ENCODE measurements around the gene VPS35. TPM values are rescaled to one million over a fixed set of nuclear protein-coding genes. Genes with fewer than 3 reads are reported as not detected.

Gene VPS35
- total RNA-seq, 2 donors from 2014 or later, result 14.5 to 40.5 TPM

DNA sequence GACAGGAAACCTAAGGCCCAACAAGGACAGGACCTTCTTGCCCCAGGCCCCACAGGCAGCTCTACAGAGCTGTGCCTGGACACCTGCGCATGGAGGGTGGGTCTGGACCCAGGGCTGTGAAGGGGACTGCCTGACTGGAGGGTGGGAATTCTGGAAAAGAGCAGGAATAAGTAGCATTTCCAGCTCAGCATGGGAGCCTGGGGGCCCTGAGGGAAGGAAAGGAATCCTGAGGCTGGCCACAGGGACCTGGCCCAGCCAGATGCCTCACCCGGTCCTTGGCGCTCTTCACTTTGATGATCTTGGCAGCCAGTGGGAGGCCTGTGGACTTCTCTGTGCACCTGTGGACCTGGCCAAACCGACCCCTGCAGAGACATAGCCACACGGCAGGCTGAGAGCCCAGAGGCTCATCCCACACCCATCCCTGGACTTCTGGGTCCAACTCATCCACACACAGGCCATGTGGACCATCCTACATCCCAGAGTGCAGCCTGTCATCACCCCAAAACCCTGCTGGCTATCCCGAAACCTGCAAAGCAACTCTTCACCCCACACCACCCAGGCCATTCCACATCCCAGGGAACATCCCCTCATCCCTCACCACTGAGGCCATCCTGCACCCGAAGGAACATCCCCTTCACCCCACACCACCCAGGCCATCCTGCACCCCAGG is 40.5 kb upstream of the VPS35 start:
- 89 to 95% methylated on average over 3 to 7 of the region's 7 CpGs for WGBS, 2 donors
- Histone ChIP-seq H3K27me3 (no peaks in the 10 kb centered on the region), H3K27ac (no peak overlapping the region), H3K4me3 (no peak overlapping the region), H3K9me3 (no peaks in the 10 kb centered on the region), H3K4me1 (no peaks in the 10 kb centered on the region), H3K36me3 (replicated peaks in 1 of 2; ENCODE audit: insufficient read depth in 1 of 2, low read depth in 2 of 2) (no peaks in the 10 kb centered on the region)
- TF ChIP-seq, protein P1, sequence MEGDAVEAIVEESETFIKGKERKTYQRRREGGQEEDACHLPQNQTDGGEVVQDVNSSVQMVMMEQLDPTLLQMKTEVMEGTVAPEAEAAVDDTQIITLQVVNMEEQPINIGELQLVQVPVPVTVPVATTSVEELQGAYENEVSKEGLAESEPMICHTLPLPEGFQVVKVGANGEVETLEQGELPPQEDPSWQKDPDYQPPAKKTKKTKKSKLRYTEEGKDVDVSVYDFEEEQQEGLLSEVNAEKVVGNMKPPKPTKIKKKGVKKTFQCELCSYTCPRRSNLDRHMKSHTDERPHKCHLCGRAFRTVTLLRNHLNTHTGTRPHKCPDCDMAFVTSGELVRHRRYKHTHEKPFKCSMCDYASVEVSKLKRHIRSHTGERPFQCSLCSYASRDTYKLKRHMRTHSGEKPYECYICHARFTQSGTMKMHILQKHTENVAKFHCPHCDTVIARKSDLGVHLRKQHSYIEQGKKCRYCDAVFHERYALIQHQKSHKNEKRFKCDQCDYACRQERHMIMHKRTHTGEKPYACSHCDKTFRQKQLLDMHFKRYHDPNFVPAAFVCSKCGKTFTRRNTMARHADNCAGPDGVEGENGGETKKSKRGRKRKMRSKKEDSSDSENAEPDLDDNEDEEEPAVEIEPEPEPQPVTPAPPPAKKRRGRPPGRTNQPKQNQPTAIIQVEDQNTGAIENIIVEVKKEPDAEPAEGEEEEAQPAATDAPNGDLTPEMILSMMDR (IDR thresholded peaks at IDR 0.05), result no peak
- intact Hi-C loops (cut with DNase I), result no loop called here
- DNase-seq (no peak), ATAC-seq (no peak)

DNA sequence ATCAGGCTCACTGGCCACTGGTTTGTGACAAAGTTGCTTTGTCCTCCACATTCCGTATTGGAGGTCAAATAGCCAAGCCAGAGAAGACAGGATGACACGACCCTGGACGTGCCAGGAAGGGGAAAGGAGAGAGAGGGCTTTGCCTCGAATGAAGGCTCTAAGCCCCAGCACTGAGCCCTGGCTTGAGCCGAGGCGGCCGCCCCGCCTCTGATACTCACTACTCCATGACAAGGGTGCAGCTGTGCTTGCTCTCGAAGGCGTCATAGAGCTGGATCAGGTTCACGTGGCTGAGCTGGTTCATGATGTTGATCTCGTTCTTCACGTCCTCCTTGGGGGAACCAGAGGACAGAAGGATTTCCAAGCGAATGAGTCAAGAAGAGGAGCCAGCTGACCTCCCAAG is 39.8 kb upstream of the VPS35 start:
- Histone ChIP-seq H3K27me3 (no peaks in the 10 kb centered on the region), H3K4me3 (no peak overlapping the region), H3K27ac (no peak overlapping the region), H3K9me3 (no peaks in the 10 kb centered on the region), H3K4me1 (no peaks in the 10 kb centered on the region), H3K36me3 (replicated peaks in 1 of 2; ENCODE audit: insufficient read depth in 1 of 2, low read depth in 2 of 2) (no peaks in the 10 kb centered on the region)
- intact Hi-C loops (cut with DNase I), result no loop called here
- WGBS, 2 donors, result 64 to 76% methylated on average over 14 of the region's 14 CpGs
- ATAC-seq (no peak), DNase-seq (no peak)
- TF ChIP-seq POLR2A (IDR thresholded peaks at IDR 0.05), result no peak
- TF ChIP-seq, protein P1 (IDR thresholded peaks at IDR 0.05), result no peak

DNA sequence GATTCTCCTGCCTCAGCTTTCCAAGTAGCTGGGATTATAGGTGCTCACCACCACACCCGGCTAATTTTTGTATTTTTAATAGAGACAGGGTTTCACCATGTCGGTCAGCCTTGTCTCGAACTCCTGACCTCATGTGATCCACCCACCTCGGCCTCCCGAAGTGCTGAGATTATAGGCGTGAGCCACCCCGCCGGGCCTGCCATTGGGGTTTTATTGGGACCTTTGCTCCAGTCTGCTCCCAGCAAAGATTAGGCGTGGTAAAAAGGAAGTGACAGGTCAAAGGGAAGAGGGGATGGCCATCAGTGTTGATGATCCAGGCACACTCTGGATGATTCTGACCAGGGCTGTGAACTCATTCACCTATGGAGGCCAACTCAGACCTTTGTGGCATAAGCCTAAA is 38.7 kb upstream of the VPS35 start:
- H3K36me3 ChIP-seq (replicated peaks in 1 of 2; ENCODE audit: insufficient read depth in 1 of 2, low read depth in 2 of 2), result no peaks in the 10 kb centered on the region
- DNase-seq (no peak), ATAC-seq (no peak)
- no peaks in the 10 kb centered on the region for H3K4me1 ChIP-seq
- intact Hi-C loops (cut with DNase I), result no loop called here
- H3K4me3 ChIP-seq, result no peak overlapping the region
- no peaks in the 10 kb centered on the region for H3K9me3 ChIP-seq
- H3K27me3 ChIP-seq, result no peaks in the 10 kb centered on the region
- TF ChIP-seq, protein P1 (IDR thresholded peaks at IDR 0.05), result no peak
- TF ChIP-seq POLR2A (IDR thresholded peaks at IDR 0.05), result no peak
- H3K27ac ChIP-seq, result no peak overlapping the region
- 88 to 91% methylated on average over 9 of the region's 9 CpGs for WGBS, 2 donors

DNA sequence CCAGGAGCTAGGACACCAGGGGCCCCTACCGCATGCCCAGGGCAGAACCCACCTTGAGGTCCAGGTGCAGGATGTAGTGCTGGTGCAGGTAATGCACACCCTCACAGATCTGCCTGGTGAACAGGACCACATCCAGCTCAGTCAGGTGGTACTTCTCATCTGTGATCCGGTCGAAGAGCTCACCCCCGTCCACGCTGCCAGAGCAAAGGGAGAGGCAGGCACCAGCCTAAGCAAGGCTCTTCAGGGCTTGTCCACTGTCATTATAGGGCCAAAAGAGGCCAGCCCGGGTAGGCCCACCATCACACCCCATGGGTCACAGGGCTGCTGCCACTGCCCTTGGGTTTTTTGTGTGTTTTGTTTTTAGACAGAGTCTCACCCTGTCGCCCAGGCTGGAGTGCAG is 38.2 kb upstream of the VPS35 start:
- WGBS, 2 donors, result 89 to 94% methylated on average over 6 of the region's 7 CpGs
- DNase-seq, result no peak
- no peak for ATAC-seq

More for the DNA sequence above, 38.2 kb upstream of the VPS35 start:
- Histone ChIP-seq H3K36me3 (replicated peaks in 1 of 2; ENCODE audit: insufficient read depth in 1 of 2, low read depth in 2 of 2) (no peaks in the 10 kb centered on the region), H3K27ac (no peak overlapping the region), H3K4me3 (no peak overlapping the region), H3K9me3 (no peaks in the 10 kb centered on the region), H3K4me1 (no peaks in the 10 kb centered on the region), H3K27me3 (no peaks in the 10 kb centered on the region)
- TF ChIP-seq, protein P1 (IDR thresholded peaks at IDR 0.05), result no peak
- TF ChIP-seq POLR2A (IDR thresholded peaks at IDR 0.05), result no peak
- intact Hi-C loops (cut with DNase I), result no loop called here

Data from body of pancreas (tissue), 4 donors.